ENCODE results near the gene IL13RA1. TPM values are rescaled to one million over a fixed set of nuclear protein-coding genes. Genes with fewer than 3 reads are reported as not detected.

IL13RA1 gene
- total and polyA plus RNA-seq, 7 donors: 33.6 to 57.6 (median 49.9) TPM

- WGBS, 2 donors: 83 to 91% methylated on average over 2 of the region's 2 CpGs
- H3K27me3 ChIP-seq: peaks cover 0 to under 1% (median 0%) of the 10 kb centered on the region in 3 donors
- intact Hi-C loops (cut with DNase I): no loop called here
- peaks cover 0 to 11% (median 0%) of the 10 kb centered on the region in 4 donors for H3K36me3 ChIP-seq
- no peak overlapping the region for H3K4me3 ChIP-seq
- H3K27ac ChIP-seq: peak overlapping the region in 1 of 4 donors; percentile 31
- H3K9me3 ChIP-seq: no peaks in the 10 kb centered on the region
- no peak for DNase-seq
- peaks cover 0 to 9% (median 5%) of the 10 kb centered on the region in 4 donors for H3K4me1 ChIP-seq
- TF ChIP-seq POLR2A (IDR thresholded peaks at IDR 0.05): no peak
- no peak for TF ChIP-seq POLR2AphosphoS5 (IDR thresholded peaks at IDR 0.05)
- TF ChIP-seq EP300 (IDR thresholded peaks at IDR 0.05): no peak
- no peak for TF ChIP-seq CTCF (IDR thresholded peaks at IDR 0.05)
Observed at GRCh38 chrX:118745570-118745969, 18.2 kb downstream of the IL13RA1 start.

GRCh38 chrX:118751950-118752783 is 24.8 kb downstream of the IL13RA1 start:
- H3K9me3 ChIP-seq: no peaks in the 10 kb centered on the region
- intact Hi-C loops (cut with DNase I): no loop called here
- no peak for TF ChIP-seq EP300 (IDR thresholded peaks at IDR 0.05)
- no peak for TF ChIP-seq POLR2AphosphoS5 (IDR thresholded peaks at IDR 0.05)

GRCh38 chrX:118755633-118756032 is 28.2 kb downstream of the IL13RA1 start:
- intact Hi-C loops (cut with DNase I): no loop called here
- H3K27ac ChIP-seq: peak overlapping the region in 3 of 4 donors; percentile 27 to 46 (median 34)
- H3K9me3 ChIP-seq: no peaks in the 10 kb centered on the region

More at GRCh38 chrX:118751950-118752783, 24.8 kb downstream of the IL13RA1 start:
- H3K4me3 ChIP-seq: no peak overlapping the region
- no peak for DNase-seq
- 72 to 86% methylated on average over 9 of the region's 9 CpGs for WGBS, 2 donors
- no peak overlapping the region for H3K27ac ChIP-seq
- peaks cover 0 to 22% (median 12%) of the 10 kb centered on the region in 4 donors for H3K4me1 ChIP-seq
- H3K27me3 ChIP-seq: peaks cover 0 to 4% (median 0%) of the 10 kb centered on the region in 3 donors
- peaks cover 0 to 5% (median 0%) of the 10 kb centered on the region in 4 donors for H3K36me3 ChIP-seq

GRCh38 chrX:118756101-118756500 is 28.7 kb downstream of the IL13RA1 start:
- Histone ChIP-seq H3K4me1 (peaks cover 0 to 22% (median 12%) of the 10 kb centered on the region in 4 donors), H3K9me3 (no peaks in the 10 kb centered on the region), H3K36me3 (peaks cover 0 to 5% (median 0%) of the 10 kb centered on the region in 4 donors), H3K27ac (peak overlapping the region; percentile 8 to 46 (median 22)), H3K4me3 (no peak overlapping the region), H3K27me3 (no peaks in the 10 kb centered on the region)
- WGBS, 2 donors: 87 to 91% methylated on average over 2 of the region's 2 CpGs
- DNase-seq: no peak
- intact Hi-C loops (cut with DNase I): no loop called here
- TF ChIP-seq POLR2A (IDR thresholded peaks at IDR 0.05): no peak
- no peak for TF ChIP-seq POLR2AphosphoS5 (IDR thresholded peaks at IDR 0.05)
- TF ChIP-seq EP300 (IDR thresholded peaks at IDR 0.05): no peak
- no peak for TF ChIP-seq CTCF (IDR thresholded peaks at IDR 0.05)

More at GRCh38 chrX:118755633-118756032, 28.2 kb downstream of the IL13RA1 start:
- no peak for TF ChIP-seq POLR2A (IDR thresholded peaks at IDR 0.05)
- no peak for TF ChIP-seq POLR2AphosphoS5 (IDR thresholded peaks at IDR 0.05)
- TF ChIP-seq EP300 (IDR thresholded peaks at IDR 0.05): no peak
- TF ChIP-seq CTCF (IDR thresholded peaks at IDR 0.05): no peak
- no peak overlapping the region for H3K4me3 ChIP-seq
- peaks cover 0 to 22% (median 12%) of the 10 kb centered on the region in 4 donors for H3K4me1 ChIP-seq
- H3K36me3 ChIP-seq: peaks cover 0 to 4% (median 0%) of the 10 kb centered on the region in 4 donors
- DNase-seq: no peak
- H3K27me3 ChIP-seq: peaks cover 0 to 3% (median 0%) of the 10 kb centered on the region in 3 donors
- 86 to 93% methylated on average over 4 of the region's 4 CpGs for WGBS, 2 donors

- Histone ChIP-seq H3K4me1 (peaks cover 0 to 27% (median 12%) of the 10 kb centered on the region in 4 donors), H3K4me3 (no peak overlapping the region), H3K9me3 (no peaks in the 10 kb centered on the region), H3K27me3 (no peaks in the 10 kb centered on the region), H3K27ac (no peak overlapping the region), H3K36me3 (peaks cover 0 to 12% (median 0%) of the 10 kb centered on the region in 4 donors)
- intact Hi-C loops (cut with DNase I): no loop called here
- 85 to 89% methylated on average over 2 of the region's 2 CpGs for WGBS, 2 donors
- DNase-seq: no peak
- no peak for TF ChIP-seq EP300 (IDR thresholded peaks at IDR 0.05)
- no peak for TF ChIP-seq POLR2A (IDR thresholded peaks at IDR 0.05)
- TF ChIP-seq CTCF (IDR thresholded peaks at IDR 0.05): no peak
- no peak for TF ChIP-seq POLR2AphosphoS5 (IDR thresholded peaks at IDR 0.05)
Observed at GRCh38 chrX:118758511-118758910, 31.1 kb downstream of the IL13RA1 start.

All from sigmoid colon (tissue), 7 donors.